KMS-11 (cell line): Measurements from ENCODE around the gene FOXL3.

Source experiments
- H2AFZ ChIP-seq: fragments of 200-600 bp; sonication (generic); 2 replicates; pipeline ENCODE4 v1.6.1; 2016; ENCODE audit warnings: antibody characterized with exemption, mixed run types, low read depth
- H3K27ac ChIP-seq: fragments of 200-600 bp; sonication (generic); 2 replicates; pipeline ENCODE4 v1.6.1; 2016; ENCODE audit warnings: mild to moderate bottlenecking, mixed run types
- H3K27me3 ChIP-seq: fragments of 200-600 bp; sonication (generic); 2 replicates; pipeline ENCODE4 v1.6.1; 2017; ENCODE audit warnings: mild to moderate bottlenecking, low read depth, mixed run types, moderate library complexity; ENCODE audit not compliant: insufficient read depth
- H3K36me3 ChIP-seq: fragments of 200-600 bp; sonication (generic); 2 replicates; pipeline ENCODE4 v1.6.1; 2017; ENCODE audit warnings: mild to moderate bottlenecking, mixed run types; ENCODE audit not compliant: insufficient read depth
- H3K4me1 ChIP-seq: fragments of 200-600 bp; sonication (generic); 2 replicates; pipeline ENCODE4 v1.6.1; 2016; ENCODE audit warnings: mild to moderate bottlenecking, low read depth, mixed run types; ENCODE audit not compliant: poor library complexity, severe bottlenecking
- H3K4me2 ChIP-seq: fragments of 200-600 bp; sonication (generic); 2 replicates; pipeline ENCODE4 v1.7.0; 2016; ENCODE audit warnings: mild to moderate bottlenecking, mixed run types
- H3K4me3 ChIP-seq: fragments of 200-600 bp; sonication (generic); IDR thresholded peaks from 2 replicates; pipeline ENCODE4 v1.6.1; 2017; ENCODE audit warnings: low read depth, low read length, mixed read lengths; ENCODE audit not compliant: insufficient read depth
- H3K79me2 ChIP-seq: fragments of 200-600 bp; sonication (generic); 2 replicates; pipeline ENCODE4 v1.6.1; 2016; ENCODE audit warnings: low read depth, mixed run types; ENCODE audit not compliant: insufficient read depth
- H3K9ac ChIP-seq: fragments of 200-600 bp; sonication (generic); 2 replicates; pipeline ENCODE4 v1.6.1; 2016; ENCODE audit warnings: mild to moderate bottlenecking, mixed run types
- H4K20me1 ChIP-seq: fragments of 200-600 bp; sonication (generic); 2 replicates; pipeline ENCODE4 v1.6.1; 2016; ENCODE audit warnings: mild to moderate bottlenecking, mixed run types; ENCODE audit not compliant: insufficient read depth
- CTCF ChIP-seq: fragments of 200-600 bp; sonication (generic); conservative IDR thresholded peaks from 2 replicates; pipeline ENCODE4 v1.6.1; 2017; ENCODE audit warnings: low read depth, mild to moderate bottlenecking, antibody characterized with exemption, low read length, moderate library complexity, mixed read lengths

Gene FOXL3

GRCh38 chr7:253581-254336 is 36.2 kb upstream of the FOXL3 start:
- Histone ChIP-seq H2AFZ (no peak overlapping the region), H3K9ac (no peak overlapping the region), H3K79me2 (no peaks in the 10 kb centered on the region), H3K4me3 (no peak overlapping the region), H3K27me3 (peaks cover 60% of the 10 kb centered on the region), H3K4me1 (no peaks in the 10 kb centered on the region), H3K27ac (no peak overlapping the region), H3K4me2 (no peak overlapping the region), H4K20me1 (no peaks in the 10 kb centered on the region), H3K36me3 (no peaks in the 10 kb centered on the region)
- no peak for TF ChIP-seq CTCF

GRCh38 chr7:254337-255037 is 35.5 kb upstream of the FOXL3 start:
- no peaks in the 10 kb centered on the region for H4K20me1 ChIP-seq
- H3K4me3 ChIP-seq, result no peak overlapping the region
- H3K9ac ChIP-seq, result no peak overlapping the region
- TF ChIP-seq CTCF, result no peak
- no peaks in the 10 kb centered on the region for H3K4me1 ChIP-seq
- no peak overlapping the region for H3K4me2 ChIP-seq
- no peaks in the 10 kb centered on the region for H3K79me2 ChIP-seq
- H3K27ac ChIP-seq, result no peak overlapping the region
- no peaks in the 10 kb centered on the region for H3K36me3 ChIP-seq
- no peak overlapping the region for H2AFZ ChIP-seq
- peaks cover 55% of the 10 kb centered on the region for H3K27me3 ChIP-seq

- H3K4me2 ChIP-seq, result no peak overlapping the region
- H3K4me3 ChIP-seq, result no peak overlapping the region
- no peak for TF ChIP-seq CTCF
- H3K79me2 ChIP-seq, result no peaks in the 10 kb centered on the region
- no peaks in the 10 kb centered on the region for H3K4me1 ChIP-seq
- no peak overlapping the region for H3K9ac ChIP-seq
- no peak overlapping the region for H3K27ac ChIP-seq
- no peaks in the 10 kb centered on the region for H4K20me1 ChIP-seq
- H2AFZ ChIP-seq, result no peak overlapping the region
- no peaks in the 10 kb centered on the region for H3K36me3 ChIP-seq
- peaks cover 55% of the 10 kb centered on the region for H3K27me3 ChIP-seq
Measured at GRCh38 chr7:255038-255435, 34.9 kb upstream of the FOXL3 start.

- Histone ChIP-seq H3K27ac (no peak overlapping the region), H3K4me2 (no peak overlapping the region), H3K27me3 (peaks cover 51% of the 10 kb centered on the region; the same call in 1 of the 2 replicates), H3K9ac (no peak overlapping the region), H3K4me1 (no peaks in the 10 kb centered on the region), H4K20me1 (no peaks in the 10 kb centered on the region), H3K79me2 (no peaks in the 10 kb centered on the region), H3K4me3 (no peak overlapping the region), H3K36me3 (no peaks in the 10 kb centered on the region), H2AFZ (no peak overlapping the region)
- no peak for TF ChIP-seq CTCF
Measured at GRCh38 chr7:255721-256361, 34.1 kb upstream of the FOXL3 start.
